MM.1S (cell line): ENCODE data around the gene ANKRD6.

ENCODE experiments used
- DNase-seq: peaks from one replicate; pipeline ENCODE4 v3.0.0-alpha.2; 2015
- H2AFZ ChIP-seq: fragments of 300-600 bp; sonication (generic); 2 replicates; pipeline ENCODE4 v1.6.0; 2016; ENCODE audit warnings: antibody characterized with exemption, low read length
- H3F3A ChIP-seq: fragments of 300-600 bp; sonication (generic); 2 replicates; pipeline ENCODE4 v1.6.1; 2016; ENCODE audit warnings: mild to moderate bottlenecking, antibody characterized with exemption, low read length, moderate library complexity, mixed read lengths; ENCODE audit not compliant: insufficient read depth
- H3K27ac ChIP-seq: fragments of 300-600 bp; sonication (generic); 2 replicates; pipeline ENCODE4 v1.5.1; 2016; ENCODE audit warnings: mild to moderate bottlenecking, low read length
- H3K27me3 ChIP-seq: fragments of 300-600 bp; sonication (generic); replicated peaks from 2 replicates; pipeline ENCODE4 v1.6.0; 2016; ENCODE audit warnings: low read length; ENCODE audit not compliant: insufficient read depth
- H3K36me3 ChIP-seq: fragments of 300-600 bp; sonication (generic); replicated peaks from 2 replicates; pipeline ENCODE4 v1.6.1; 2016; ENCODE audit warnings: mild to moderate bottlenecking, low read length, mixed read lengths; ENCODE audit not compliant: insufficient read depth
- H3K4me1 ChIP-seq: fragments of 300-600 bp; sonication (generic); 2 replicates; pipeline ENCODE4 v1.6.1; 2016; ENCODE audit warnings: low read length, mixed read lengths
- H3K4me2 ChIP-seq: fragments of 300-600 bp; sonication (generic); 2 replicates; pipeline ENCODE4 v1.6.0; 2016; ENCODE audit warnings: low read depth, low read length
- H3K4me3 ChIP-seq: fragments of 300-600 bp; sonication (generic); 2 replicates; pipeline ENCODE4 v1.5.1; 2016; ENCODE audit warnings: low read length, mixed read lengths
- H3K79me2 ChIP-seq: fragments of 300-600 bp; sonication (generic); 2 replicates; pipeline ENCODE4 v1.6.1; 2016; ENCODE audit warnings: mixed run types, low read length, mixed read lengths
- H3K9ac ChIP-seq: fragments of 300-600 bp; sonication (generic); 2 replicates; pipeline ENCODE4 v1.6.1; 2016; ENCODE audit warnings: low read length, mixed read lengths
- H3K9me2 ChIP-seq: fragments of 300-600 bp; sonication (generic); replicated peaks from 2 replicates; pipeline ENCODE4 v1.6.1; 2016; ENCODE audit warnings: mild to moderate bottlenecking, low read length, mixed read lengths; ENCODE audit not compliant: insufficient read depth
- H3K9me3 ChIP-seq: fragments of 300-600 bp; sonication (generic); replicated peaks from 2 replicates; pipeline ENCODE4 v1.6.1; 2016; ENCODE audit warnings: mild to moderate bottlenecking, low read length, mixed read lengths; ENCODE audit not compliant: insufficient read depth
- H4K20me1 ChIP-seq: fragments of 300-600 bp; sonication (generic); 2 replicates; pipeline ENCODE4 v1.6.1; 2016; ENCODE audit warnings: mild to moderate bottlenecking, low read length, moderate library complexity, mixed read lengths; ENCODE audit not compliant: insufficient read depth
- CTCF ChIP-seq: fragments of 300-600 bp; sonication (generic); IDR thresholded peaks from 2 replicates; pipeline ENCODE4 v1.5.1; 2016; ENCODE audit warnings: antibody characterized with exemption, low read length, mixed read lengths
- EZH2 ChIP-seq: fragments of 300-600 bp; sonication (generic); optimal IDR thresholded peaks from 2 replicates; pipeline ENCODE3; 2017; ENCODE audit warnings: low read depth, mild to moderate bottlenecking, antibody characterized with exemption, low read length, mixed read lengths
- EZH2phosphoT487 ChIP-seq: fragments of 300-600 bp; sonication (generic); IDR thresholded peaks from 2 replicates; pipeline ENCODE4 v1.6.1; 2018; ENCODE audit warnings: antibody characterized with exemption, low read length

Gene ANKRD6

GRCh38 chr6:89386917-89387491 lies 45.9 kb upstream of the ANKRD6 start:
- TF ChIP-seq CTCF (no peak), EZH2phosphoT487 (no peak), EZH2 (no peak)
- H3K9ac ChIP-seq: no peak overlapping the region

GRCh38 chr6:89387516-89388201 lies 45.3 kb upstream of the ANKRD6 start:
- no peaks in the 10 kb centered on the region for H3K27me3 ChIP-seq
- 0 out of 2 replicates have a peak, but pooled peaks cover 5% of the 10 kb centered on the region for H3K36me3 ChIP-seq
- peak overlapping the region; percentile 50 for H3K4me2 ChIP-seq
- peaks cover 36% of the 10 kb centered on the region for H3K4me1 ChIP-seq
- TF ChIP-seq EZH2phosphoT487 (no peak), CTCF (no peak), EZH2 (no peak)
- H3K4me3 ChIP-seq: no peak overlapping the region
- H3F3A ChIP-seq: peaks cover 10% of the 10 kb centered on the region; the same call in 1 of the 2 replicates
- H3K9me2 ChIP-seq: no peaks in the 10 kb centered on the region
- H3K9me3 ChIP-seq: no peaks in the 10 kb centered on the region
- H2AFZ ChIP-seq: no peak overlapping the region
- H3K79me2 ChIP-seq: peaks cover 77% of the 10 kb centered on the region
- no peaks in the 10 kb centered on the region for H4K20me1 ChIP-seq
- H3K27ac ChIP-seq: peak overlapping the region; percentile 32; the same call in 1 of the 2 replicates
- DNase-seq: peak; percentile 79
- no peak overlapping the region for H3K9ac ChIP-seq

More at GRCh38 chr6:89386917-89387491, 45.9 kb upstream of the ANKRD6 start:
- Histone ChIP-seq H3K27ac (no peak overlapping the region), H3K9me3 (no peaks in the 10 kb centered on the region), H3K4me3 (no peak overlapping the region), H3K9me2 (no peaks in the 10 kb centered on the region), H4K20me1 (no peaks in the 10 kb centered on the region), H3K4me1 (peaks cover 33% of the 10 kb centered on the region), H2AFZ (no peak overlapping the region), H3K27me3 (no peaks in the 10 kb centered on the region), H3K79me2 (peaks cover 71% of the 10 kb centered on the region), H3K4me2 (peak overlapping the region; percentile 50), H3F3A (peaks cover 10% of the 10 kb centered on the region; the same call in 1 of the 2 replicates), H3K36me3 (0 out of 2 replicates have a peak, but pooled peaks cover 5% of the 10 kb centered on the region)
- DNase-seq: no peak

GRCh38 chr6:89388846-89389245 lies 44.1 kb upstream of the ANKRD6 start:
- Histone ChIP-seq H3K4me1 (peaks cover 48% of the 10 kb centered on the region), H3K4me3 (no peak overlapping the region), H3K36me3 (0 out of 2 replicates have a peak, but pooled peaks cover 5% of the 10 kb centered on the region), H3K79me2 (peaks cover 89% of the 10 kb centered on the region), H3F3A (peaks cover 20% of the 10 kb centered on the region), H3K27me3 (no peaks in the 10 kb centered on the region), H3K9me3 (no peaks in the 10 kb centered on the region), H3K9me2 (no peaks in the 10 kb centered on the region), H2AFZ (no peak overlapping the region), H3K4me2 (no peak overlapping the region), H3K9ac (no peak overlapping the region), H4K20me1 (no peaks in the 10 kb centered on the region), H3K27ac (no peak overlapping the region)
- no peak for DNase-seq
- no peak for TF ChIP-seq CTCF
- no peak for TF ChIP-seq EZH2phosphoT487
- TF ChIP-seq EZH2: no peak
